ENCODE measurements around the gene SLC13A2.

The SLC13A2 gene

DNA sequence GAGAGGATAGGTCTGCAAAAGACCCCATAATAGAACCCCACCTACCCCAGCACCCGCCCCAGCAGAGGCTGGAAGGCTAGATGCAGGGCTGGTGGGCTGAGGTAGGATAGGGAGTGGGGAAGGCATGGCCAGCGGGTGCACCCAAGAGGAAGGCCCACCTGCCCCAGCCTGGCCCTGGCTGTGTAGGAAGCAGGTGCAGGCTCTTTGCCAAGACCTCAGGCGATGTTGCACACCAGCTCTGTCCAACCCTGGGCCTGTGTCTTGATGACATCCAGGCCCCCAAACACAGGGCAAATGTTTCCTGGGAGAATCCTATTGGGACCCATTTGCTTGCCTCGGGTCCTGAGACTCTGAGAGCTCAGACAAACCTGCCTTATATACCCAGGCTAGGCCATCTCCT is 66.8 kb downstream of the SLC13A2 start:
- DNase-seq, result no peak

- no peak for DNase-seq
Observed at GRCh38 chr17:28541439-28541838, 68.0 kb downstream of the SLC13A2 start.

DNA sequence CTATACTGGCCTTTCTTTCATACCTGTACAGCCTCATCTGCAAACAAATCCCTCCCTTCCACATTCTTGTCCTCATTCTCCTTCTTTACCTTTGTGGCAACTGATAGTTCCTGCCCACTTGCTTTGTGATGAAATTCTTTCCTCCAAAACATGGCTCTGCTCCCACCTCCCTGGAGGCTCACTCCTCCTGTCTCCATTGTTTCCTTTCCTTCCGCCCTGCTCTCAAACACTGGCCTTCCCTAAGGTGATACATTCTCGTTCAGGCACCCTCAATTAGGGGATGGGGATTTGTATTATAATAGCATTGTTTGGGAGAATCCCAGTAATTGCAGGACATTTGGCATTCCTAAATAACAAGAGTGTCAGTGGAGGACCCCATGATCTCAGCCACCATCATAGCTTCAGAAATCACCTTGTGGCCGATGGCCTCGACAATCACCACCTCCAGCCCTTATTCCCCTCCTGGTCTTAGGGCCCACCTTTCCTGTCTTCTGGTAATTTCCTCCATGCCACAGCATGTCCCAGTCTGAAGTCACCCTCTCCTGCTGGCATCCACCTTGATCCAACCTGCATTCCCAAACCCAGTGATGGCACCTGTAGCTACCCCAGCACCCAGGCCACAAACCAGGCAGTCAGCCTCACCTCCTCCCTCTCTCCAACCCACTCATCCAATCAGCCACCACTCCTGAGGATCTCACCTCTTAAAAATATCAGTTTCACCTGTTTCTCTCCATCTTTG is 71.1 kb downstream of the SLC13A2 start:
- no peak for DNase-seq

- no peak for DNase-seq
Observed at GRCh38 chr17:28545141-28545503, 71.7 kb downstream of the SLC13A2 start.

DNA sequence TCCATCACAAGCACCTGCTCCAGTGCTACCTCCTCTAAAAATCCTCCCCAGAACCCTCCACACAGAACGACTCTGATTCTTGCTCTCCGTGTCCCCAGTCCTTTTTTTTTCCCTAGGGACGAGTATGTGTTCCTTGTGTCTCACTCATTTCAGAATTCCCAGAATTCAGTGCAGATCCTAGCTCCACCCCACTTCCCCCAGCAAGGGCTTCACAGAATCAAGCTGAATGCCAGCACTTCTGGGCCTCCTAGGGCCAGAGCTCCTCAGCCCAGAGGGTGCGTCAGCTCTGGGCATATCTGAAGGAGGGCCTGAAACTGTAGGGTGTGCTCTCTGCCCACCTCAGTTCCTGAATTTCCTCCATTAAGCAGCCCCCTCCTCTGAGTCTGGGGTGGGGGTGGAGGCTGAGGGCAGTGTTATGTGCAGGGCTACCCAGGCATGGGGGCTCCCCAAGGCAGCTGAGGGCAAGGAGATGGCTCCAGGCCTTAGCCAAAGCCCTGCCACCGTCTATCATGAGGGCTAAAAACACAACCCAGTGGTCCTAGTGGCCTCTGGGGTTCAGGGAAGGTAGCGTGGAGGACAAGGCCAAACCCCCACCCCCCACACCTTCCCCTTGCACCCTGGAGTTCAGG is 72.5 kb downstream of the SLC13A2 start:
- DNase-seq, result no peak

DNA sequence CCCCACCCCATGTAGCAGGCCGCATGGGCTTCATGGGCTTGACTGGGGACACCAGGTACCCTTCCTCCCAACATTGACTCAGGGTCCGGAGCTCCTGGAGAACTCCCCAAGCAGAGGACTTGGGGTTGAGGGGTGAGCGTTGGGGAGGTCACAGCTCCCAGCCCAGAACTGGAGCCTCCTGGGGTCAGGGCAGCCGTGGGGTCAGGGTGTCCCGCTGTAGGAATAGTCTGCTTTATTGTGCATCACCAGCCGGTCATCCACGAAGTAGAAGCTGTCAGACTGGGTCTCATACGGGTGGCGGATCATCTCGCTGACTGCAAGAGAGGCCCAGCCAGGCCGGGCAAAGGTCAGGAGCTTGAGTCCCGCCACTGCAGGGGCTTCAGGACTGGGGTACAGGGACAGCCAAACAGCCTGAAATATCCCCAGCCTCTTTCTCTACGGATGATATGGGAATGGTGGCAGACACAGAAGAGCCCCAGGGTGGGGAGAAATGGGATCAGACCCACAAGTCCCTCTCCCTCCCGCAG is 73.7 kb downstream of the SLC13A2 start:
- no peak for DNase-seq
